Measurements from ENCODE around the gene NLRC5.

The NLRC5 gene

DNA sequence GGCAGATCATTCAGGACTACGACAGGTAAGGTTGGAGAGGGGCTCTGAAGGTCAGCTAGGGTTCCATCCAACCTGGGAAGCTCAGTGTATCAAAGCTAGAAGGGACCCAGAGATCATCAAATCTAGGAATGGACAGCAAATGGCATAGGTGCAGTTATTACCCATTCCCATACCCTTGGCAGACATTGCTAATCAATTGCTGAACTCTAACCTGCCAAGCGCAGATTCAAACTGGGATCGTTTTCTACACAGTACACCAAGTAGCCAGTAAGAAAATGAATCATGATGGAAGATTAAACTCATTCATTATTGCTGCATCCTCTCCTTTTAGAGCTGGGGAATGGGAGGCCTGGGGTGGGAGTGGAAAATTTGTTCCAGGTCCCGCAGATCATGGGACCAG is 136.6 kb downstream of the NLRC5 start:
- DNase-seq (ENCODE audit: low spot score) = no peak

DNA sequence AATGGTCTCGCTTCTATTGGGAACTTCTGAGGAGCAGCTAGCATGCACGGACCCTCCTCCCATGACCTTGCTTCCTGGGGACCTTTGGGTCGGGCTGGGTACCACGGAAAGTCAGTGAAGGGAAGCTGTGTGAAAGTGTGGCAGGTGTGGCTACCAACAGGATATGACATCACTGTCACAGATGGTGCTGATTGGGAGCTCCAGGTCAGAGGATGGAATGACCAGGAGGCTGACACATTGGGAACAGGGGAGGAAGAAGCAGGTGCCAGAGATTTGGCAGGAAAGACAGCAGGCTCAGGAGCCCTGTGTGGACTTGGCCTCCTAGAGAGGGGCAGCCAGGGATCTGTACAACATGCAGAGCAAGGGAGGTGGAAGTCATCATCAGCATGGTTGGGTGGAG is 137.1 kb downstream of the NLRC5 start:
- no peak for DNase-seq (ENCODE audit: low spot score)

DNA sequence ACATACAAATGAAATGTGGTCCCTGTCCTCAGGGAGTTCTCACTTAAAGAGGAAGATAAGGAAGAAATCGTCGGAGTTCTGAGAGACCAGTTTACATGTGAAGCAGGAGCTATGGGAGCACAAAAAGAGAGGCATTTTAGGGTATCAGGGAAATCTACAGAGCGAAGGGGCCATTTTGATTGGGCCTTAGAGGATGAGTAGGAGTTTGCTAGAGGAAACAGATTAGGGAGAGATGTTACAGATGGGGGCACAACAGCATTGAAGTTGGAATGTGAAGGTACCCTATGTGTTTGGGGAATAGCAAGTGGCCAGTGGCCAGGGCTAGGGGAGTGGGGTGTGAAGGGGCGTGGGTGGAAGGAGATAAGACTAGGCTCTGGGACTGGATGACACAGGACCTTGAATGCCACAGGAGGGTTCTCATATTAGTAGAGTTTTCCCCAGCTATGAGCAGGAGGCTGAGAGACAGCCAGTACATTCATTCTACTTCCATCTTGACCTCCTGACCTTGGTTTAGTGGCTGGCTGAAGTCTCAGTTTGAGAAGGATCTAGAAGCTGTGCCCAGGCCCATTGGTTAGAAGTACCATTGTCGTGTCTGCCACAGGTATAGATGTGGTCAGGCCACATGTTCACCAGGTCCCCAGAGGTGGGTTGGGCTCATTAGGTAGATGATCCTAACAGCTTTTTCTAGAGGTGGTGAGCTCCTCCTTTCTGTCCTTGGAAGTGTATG is 137.8 kb downstream of the NLRC5 start:
- no peak for DNase-seq (ENCODE audit: low spot score)

DNA sequence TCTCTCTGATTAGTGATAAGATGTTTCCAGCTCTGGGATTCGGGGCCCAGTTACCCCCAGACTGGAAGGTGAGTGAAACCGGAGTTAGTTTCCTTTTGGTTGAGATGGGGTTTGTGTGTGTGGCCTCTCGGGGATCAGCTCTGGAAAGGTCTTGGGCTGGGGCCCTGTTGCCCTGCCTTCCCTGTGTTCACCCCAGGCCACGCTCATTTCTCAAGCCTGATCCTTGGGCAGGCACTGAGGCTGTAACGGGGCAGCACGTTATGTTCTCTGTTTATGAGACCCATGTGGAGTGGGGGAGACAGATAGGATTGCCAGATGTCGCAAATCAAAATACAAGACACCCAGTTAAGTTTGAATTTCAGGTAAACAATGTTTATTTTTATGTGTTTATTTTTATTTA is 138.5 kb downstream of the NLRC5 start:
- no peak for DNase-seq (ENCODE audit: low spot score)

DNA sequence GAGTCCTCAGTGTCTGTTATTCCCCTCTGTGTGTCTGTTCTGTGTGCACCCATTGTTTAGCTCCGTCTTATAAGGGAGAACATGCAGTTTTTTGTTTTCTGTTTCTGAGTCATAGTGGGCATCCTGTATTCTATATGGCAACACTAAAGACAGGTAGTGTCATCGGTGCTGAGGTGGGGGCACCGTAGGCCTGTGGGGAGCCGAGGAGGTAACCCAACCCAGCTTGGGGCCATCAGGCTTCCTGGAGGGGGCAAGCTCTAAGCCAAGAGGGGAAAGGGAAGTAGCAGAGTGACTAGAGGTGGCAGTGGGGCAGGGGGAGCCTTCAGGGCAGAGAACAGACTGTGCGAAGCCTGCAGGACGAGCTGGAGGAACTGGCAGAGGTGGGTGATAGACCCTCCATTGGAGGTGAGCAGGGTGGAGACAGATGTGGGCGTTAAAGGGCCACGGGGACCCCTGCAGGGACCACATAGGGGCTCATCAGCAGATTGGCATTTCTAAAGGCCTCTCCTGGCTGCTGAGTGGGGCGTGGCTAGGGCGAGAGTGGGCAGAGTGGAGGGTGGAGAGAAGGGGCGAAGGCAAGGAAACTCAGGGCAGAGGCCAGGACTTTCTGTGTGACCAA is 139.5 kb downstream of the NLRC5 start:
- no peak for DNase-seq (ENCODE audit: low spot score)

DNA sequence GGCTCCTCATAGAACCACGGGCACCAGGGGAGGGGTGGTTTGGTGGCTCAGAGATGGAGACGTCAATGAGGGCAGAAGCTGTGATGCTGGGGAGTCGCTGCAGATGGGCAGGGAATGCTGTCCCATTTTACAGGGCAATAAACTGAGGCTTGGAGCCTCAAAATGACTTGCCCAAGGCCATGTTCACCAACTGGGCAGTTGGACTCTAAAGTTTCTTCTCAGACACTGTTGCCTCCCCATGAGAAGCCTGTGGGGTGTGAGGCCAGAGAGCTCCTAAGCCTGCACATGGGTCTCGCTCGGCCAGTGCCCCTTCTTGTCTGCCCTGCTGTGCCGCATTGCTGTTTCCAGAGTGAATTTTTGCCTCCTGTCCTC is 141.6 kb downstream of the NLRC5 start:
- no peak for DNase-seq (ENCODE audit: low spot score)

DNA sequence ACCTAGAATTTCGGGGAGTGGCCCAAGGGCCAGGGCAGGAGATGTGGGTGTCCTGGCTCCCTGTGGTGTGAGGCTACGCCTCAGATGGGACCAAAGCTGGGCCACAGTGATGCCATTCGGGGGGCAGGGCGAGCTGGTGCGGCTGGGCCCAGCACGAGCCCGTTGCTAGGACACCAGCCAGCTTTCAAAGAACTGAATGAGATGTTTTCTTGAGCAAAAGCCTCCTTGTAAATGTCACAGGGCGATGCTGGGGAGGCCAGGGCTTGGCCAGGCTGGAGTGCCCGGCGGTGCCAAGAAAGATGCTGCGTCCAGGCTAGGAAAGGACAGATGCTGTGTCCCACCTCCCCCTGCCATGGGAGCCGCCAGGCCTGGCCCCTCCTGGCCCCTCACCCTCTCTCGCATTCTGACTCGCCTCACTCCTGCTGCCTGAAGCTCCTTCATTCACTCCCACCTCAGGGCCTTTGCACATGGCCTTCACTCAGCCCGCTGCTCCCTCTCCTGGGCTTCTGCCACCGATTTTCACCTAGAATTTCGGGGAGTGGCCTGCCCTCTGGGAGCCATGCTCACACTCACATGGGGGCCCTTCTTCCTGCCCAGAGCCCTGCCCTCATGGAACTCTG is 142.1 kb downstream of the NLRC5 start:
- DNase-seq (ENCODE audit: low spot score) = no peak

DNA sequence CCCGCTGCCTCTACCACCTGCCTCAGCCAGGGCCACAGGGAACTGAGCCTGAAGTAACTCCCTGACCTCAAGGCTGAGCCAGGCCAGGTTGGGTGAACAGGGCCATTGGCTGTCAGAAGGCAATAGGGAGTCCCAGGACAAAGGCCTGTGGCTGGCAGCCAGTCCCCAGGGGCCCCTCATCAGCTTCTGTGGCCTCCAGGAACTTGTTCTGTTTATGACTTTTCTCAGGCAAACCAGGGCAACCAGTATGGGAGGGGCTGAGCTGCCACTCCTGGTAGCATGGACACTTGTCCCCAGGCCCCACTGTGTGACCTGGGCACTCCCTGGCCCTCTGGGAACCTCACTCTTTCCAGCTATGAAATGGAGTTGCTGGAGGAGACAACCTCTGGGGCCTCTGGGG is 143.1 kb downstream of the NLRC5 start:
- DNase-seq (ENCODE audit: low spot score) = peak; percentile 68

DNA sequence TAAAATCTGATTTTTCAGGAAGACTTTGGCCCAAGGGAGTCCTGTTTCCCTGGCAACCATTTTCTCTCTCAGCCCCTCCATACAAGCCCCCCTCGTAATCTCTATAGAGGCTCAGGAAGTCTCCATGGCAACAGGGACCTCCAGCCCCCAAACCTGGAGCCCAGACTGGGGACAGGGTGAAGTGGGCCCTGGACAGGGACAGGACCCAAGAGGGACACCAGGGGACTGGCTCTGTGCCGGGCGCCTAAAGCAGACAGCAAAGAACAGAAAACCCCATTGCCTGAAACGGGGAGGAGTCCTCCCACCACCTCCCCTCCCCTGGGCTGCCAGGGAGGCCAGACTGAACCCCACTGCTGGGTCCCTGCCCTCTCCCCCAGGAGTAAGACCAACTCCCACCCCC is 143.7 kb downstream of the NLRC5 start:
- DNase-seq (ENCODE audit: low spot score) = no peak

All from HuH-7 (cell line).